Subcutaneous adipose tissue (tissue), 4 donors: ENCODE data around the gene WNT3. TPM values are rescaled to one million over a fixed set of nuclear protein-coding genes. Genes with fewer than 3 reads are reported as not detected.

Experiments used
- CTCF ChIP-seq: fragments of 450-650 bp; IDR thresholded peaks from one replicate; pipeline ENCODE4 v1.5.1; 2016; ENCODE audit warnings: low read depth, mild to moderate bottlenecking, control low read depth, antibody characterized with exemption, moderate library complexity
- total RNA-seq, 4 donors: library from RNA; depleted of rRNA; stranded (reverse); fragments of >200 nt; gene quantifications; one replicate each; pipeline ENCODE4 v1.1.0, GENCODE V29; 2016

WNT3 gene
- total RNA-seq, 4 donors from 2014 or later = 0.16 to 9.6 (median 0.54) TPM

DNA sequence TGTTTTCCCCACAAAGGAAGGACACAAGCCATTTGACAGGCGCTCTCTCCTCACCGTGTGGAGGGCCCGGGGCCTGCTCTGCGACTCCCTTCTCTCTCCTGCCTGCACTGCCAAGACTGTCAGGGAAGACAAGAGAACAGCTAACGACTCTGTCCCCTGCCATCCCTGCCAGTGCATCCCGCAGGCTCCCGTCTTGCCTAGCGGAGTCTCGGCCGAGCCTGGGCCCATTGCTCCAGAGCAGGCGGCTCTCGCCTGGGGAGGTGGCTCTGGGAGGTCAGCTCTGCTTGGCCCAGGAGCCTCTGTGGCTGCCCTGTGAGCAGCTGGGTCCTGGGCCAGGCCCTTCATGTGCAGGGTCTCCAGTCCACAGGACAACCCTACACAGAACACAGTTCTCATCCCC lies 53.0 kb downstream of the WNT3 start:
- no peak for TF ChIP-seq CTCF

GRCh38 chr17:46764709-46765401 lies 53.6 kb downstream of the WNT3 start:
- TF ChIP-seq CTCF = no peak

DNA sequence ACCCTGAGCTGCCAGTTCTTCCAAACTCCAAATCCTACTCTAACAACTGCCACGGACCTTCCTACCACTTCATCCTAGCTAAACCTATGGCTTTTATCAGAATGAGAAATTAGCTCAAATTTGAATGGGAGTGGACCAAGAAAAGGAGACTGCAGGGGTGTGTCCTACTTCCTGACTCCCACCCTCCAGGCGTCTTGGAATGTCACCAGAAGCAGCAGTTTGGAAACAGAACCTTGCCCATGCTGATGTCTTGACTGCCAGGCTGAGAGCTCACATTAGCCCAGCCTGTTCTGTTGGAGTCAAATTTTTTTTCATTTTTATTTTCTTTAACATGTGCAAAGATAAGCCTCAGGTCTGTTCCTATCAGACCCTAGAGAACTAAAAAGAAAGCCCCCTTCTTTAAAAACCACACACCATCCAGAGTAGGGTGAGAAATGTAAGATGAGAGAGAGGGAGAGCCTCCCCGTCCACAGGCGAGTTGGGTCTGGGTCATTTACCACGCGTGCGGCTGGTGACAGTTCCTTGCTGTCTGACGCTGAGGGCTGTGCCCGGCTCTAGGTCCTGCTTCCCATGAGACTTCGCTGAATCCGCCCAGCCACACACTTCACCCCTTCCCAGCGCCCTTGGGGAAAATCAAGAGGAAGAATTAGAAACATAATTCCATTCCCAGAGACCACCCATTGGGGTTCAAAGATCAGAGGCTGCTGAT lies 54.3 kb downstream of the WNT3 start:
- no peak for TF ChIP-seq CTCF

- no peak for TF ChIP-seq CTCF
Measured at GRCh38 chr17:46763416-46763815, 55.1 kb downstream of the WNT3 start.

- no peak for TF ChIP-seq CTCF
Measured at GRCh38 chr17:46759141-46759540, 59.4 kb downstream of the WNT3 start.

DNA sequence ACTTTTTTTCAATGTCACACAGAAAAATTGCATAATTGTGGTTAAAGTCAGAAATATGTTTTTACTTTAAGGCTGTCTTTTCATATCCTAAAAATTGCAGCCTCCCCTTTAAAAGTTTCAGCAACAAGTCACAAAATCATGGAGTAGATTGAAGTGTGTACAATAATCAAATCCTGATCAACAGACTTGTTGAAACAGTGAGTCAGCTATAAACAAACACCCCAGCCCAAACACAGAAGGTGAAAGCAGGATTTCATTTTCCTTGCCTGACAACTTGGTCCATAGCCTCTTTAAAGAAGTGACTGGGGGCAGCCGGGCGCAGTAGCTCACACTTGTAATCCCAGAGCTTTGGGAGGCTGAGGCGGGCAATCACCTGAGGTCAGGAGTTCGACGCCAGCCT lies 59.9 kb downstream of the WNT3 start:
- TF ChIP-seq CTCF = no peak

- TF ChIP-seq CTCF = no peak
Measured at GRCh38 chr17:46756861-46757260, 61.6 kb downstream of the WNT3 start.
